ENCODE data around the gene CUL3.

DNA sequence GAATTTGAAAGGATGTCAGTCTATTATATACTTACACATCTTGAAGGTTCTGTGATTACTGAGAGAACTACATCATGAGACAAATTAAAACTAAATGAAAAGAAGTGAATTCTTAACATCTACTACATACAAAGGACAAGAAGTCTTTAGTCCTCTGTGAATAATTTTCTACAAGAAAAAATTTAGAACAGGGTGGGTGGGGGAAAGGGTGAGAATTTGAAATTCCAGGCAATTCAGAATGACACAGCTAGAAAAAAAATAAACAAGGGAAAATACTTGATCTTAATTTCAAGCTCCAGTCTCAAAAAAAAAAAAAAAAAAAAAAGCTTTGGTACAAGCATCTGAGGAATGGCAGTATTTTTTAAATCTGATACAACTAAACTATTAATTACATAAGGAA, 15.5 kb downstream of the CUL3 start:
- no peak for TF ChIP-seq EP300 (IDR thresholded peaks at IDR 0.05)
- no peak for TF ChIP-seq POLR2A (IDR thresholded peaks at IDR 0.05)
- no peak for TF ChIP-seq POLR2AphosphoS5 (IDR thresholded peaks at IDR 0.05)
